B cell (primary cell): Measurements from ENCODE around the gene LPCAT3. TPM values are rescaled to one million over a fixed set of nuclear protein-coding genes. Genes with fewer than 3 reads are reported as not detected.

Experiments
- ATAC-seq: fragments of 200-7000 bp; cut with Tn5 transposase; one replicate; pipeline ENCODE4 v1.10.0; 2021; ENCODE audit warnings: low read depth, mild to moderate bottlenecking, moderate number of reproducible peaks, moderate library complexity
- CTCF ChIA-PET: fragments of 350-600 bp; sonication (Branson Sonifier 250); formaldehyde crosslinking; loops from one replicate; lab custom pipeline; 2021; ENCODE audit warnings: antibody characterized with exemption, inconsistent platforms; lab: Charles Lee
- POLR2A ChIA-PET: fragments of 350-600 bp; sonication (Branson Sonifier 250); formaldehyde crosslinking; loops from one replicate; lab custom pipeline; 2021; ENCODE audit warnings: antibody characterized with exemption; lab: Charles Lee
- DNase-seq: peaks from one replicate; pipeline ENCODE4 v3.0.0; 2013
- H2AFZ ChIP-seq: 2 replicates; pipeline ENCODE4 v1.6.1; 2012; ENCODE audit warnings: mild to moderate bottlenecking, low read depth, low read length; ENCODE audit not compliant: insufficient read depth, poor library complexity, severe bottlenecking
- H3K27ac ChIP-seq, 2 donors: 1 replicate in 1 of 2; 2 replicates in 1 of 2; pipeline ENCODE4 v1.5.1; 2012 to 2013; ENCODE audit warnings: low read length in 2 of 2, mild to moderate bottlenecking in 2 of 2, moderate library complexity in 1 of 2
- H3K27me3 ChIP-seq, 4 experiments: fragments of 200-600 bp in 1 of 4; sonication (generic) in 1 of 4; replicated peaks in 1 of 4; 1 replicate in 2 of 4; 2 replicates in 2 of 4; pipeline versions ENCODE4 v1.6.1 to v1.7.0; 2013 to 2016; ENCODE audit warnings: low read length in 3 of 4, mild to moderate bottlenecking in 2 of 4, mixed read lengths in 1 of 4, moderate library complexity in 1 of 4; ENCODE audit not compliant: insufficient read depth in 4 of 4, control insufficient read depth in 3 of 4; ENCODE audit errors: control extremely low read depth in 1 of 4
- H3K36me3 ChIP-seq, 2 experiments: replicated peaks in 1 of 2; 1 replicate in 1 of 2; 2 replicates in 1 of 2; pipeline versions ENCODE4 v1.6.1 to v1.7.1; 2013; ENCODE audit warnings: low read length in 1 of 2; ENCODE audit not compliant: insufficient read depth in 2 of 2, control insufficient read depth in 1 of 2; ENCODE audit errors: control extremely low read depth in 1 of 2, extremely low read depth in 1 of 2
- H3K4me1 ChIP-seq, 2 donors: fragments of 200-600 bp in 1 of 2; sonication (generic) in 1 of 2; 1 replicate in 1 of 2; 2 replicates in 1 of 2; pipeline versions ENCODE4 v1.5.1 to v1.6.1; 2013 to 2017; ENCODE audit warnings: low read length in 2 of 2; ENCODE audit not compliant: control insufficient read depth in 2 of 2, insufficient read depth in 2 of 2
- H3K4me2 ChIP-seq: replicated peaks from 2 replicates; pipeline ENCODE3; 2012; ENCODE audit warnings: mild to moderate bottlenecking, low read depth, low read length; ENCODE audit not compliant: poor library complexity, severe bottlenecking
- H3K4me3 ChIP-seq, 5 experiments: fragments of 200-600 bp in 1 of 5; sonication (generic) in 1 of 5; 1 replicate in 3 of 5; 2 replicates in 2 of 5; pipeline versions ENCODE4 v1.5.1 to v1.7.0; 2011 to 2016; ENCODE audit warnings: low read length in 4 of 5, mild to moderate bottlenecking in 4 of 5, low read depth in 2 of 5, control low read depth in 1 of 5, moderate library complexity in 1 of 5; ENCODE audit not compliant: insufficient read depth in 1 of 5; ENCODE audit errors: control extremely low read depth in 1 of 5, extremely low read depth in 1 of 5
- H3K79me2 ChIP-seq: fragments of 200-600 bp; sonication (generic); one replicate; pipeline ENCODE4 v1.6.0; 2016; ENCODE audit warnings: low read length; ENCODE audit not compliant: control insufficient read depth, insufficient read depth
- H3K9ac ChIP-seq: fragments of 200-600 bp; sonication (generic); 2 replicates; pipeline ENCODE4 v1.6.1; 2017; ENCODE audit warnings: mild to moderate bottlenecking, low read length, moderate library complexity
- H3K9me3 ChIP-seq, 3 donors: one replicate each; pipeline versions ENCODE4 v1.6.1 to v1.7.1; 2013; ENCODE audit warnings: low read length in 2 of 3; ENCODE audit not compliant: control insufficient read depth in 2 of 3, insufficient read depth in 1 of 3; ENCODE audit errors: control extremely low read depth in 1 of 3
- H4K20me1 ChIP-seq: 2 replicates; pipeline ENCODE4 v1.6.0; 2012; ENCODE audit warnings: mild to moderate bottlenecking, low read length; ENCODE audit not compliant: insufficient read depth, control insufficient read depth, poor library complexity, severe bottlenecking
- H3K27ac Mint-ChIP-seq: one replicate; pipeline ENCODE4 v1.8.0; 2021; ENCODE audit warnings: mixed read lengths
- H3K27me3 Mint-ChIP-seq: one replicate; pipeline ENCODE4 v1.8.0; 2021; ENCODE audit warnings: mixed read lengths
- H3K4me1 Mint-ChIP-seq: one replicate; pipeline ENCODE4 v1.8.0; 2021; ENCODE audit warnings: mixed read lengths
- H3K4me3 Mint-ChIP-seq: one replicate; pipeline ENCODE4 v1.8.0; 2021; ENCODE audit warnings: mixed read lengths
- H3K9me3 Mint-ChIP-seq: one replicate; pipeline ENCODE4 v1.8.0; 2022; ENCODE audit warnings: mixed read lengths; ENCODE audit not compliant: insufficient read depth
- CTCF ChIP-seq: fragments of 200-600 bp; IDR thresholded peaks from one replicate; pipeline ENCODE4 v1.8.0; 2022; ENCODE audit warnings: antibody characterized with exemption, mild to moderate bottlenecking
- EZH2 ChIP-seq: IDR thresholded peaks from 2 replicates; pipeline ENCODE4 v1.6.1; 2012; ENCODE audit warnings: borderline replicate concordance, low read depth, mild to moderate bottlenecking, moderate library complexity, low read length; ENCODE audit not compliant: insufficient read depth, poor library complexity, severe bottlenecking
- WGBS: methylation state at CpG from one replicate; pipeline ENCODE4 v1.1.5; 2013; ENCODE audit warnings: missing lambda C conversion rate; ENCODE audit not compliant: insufficient coverage; 5-methylcytosine and 5-hydroxymethylcytosine counted together
- intact Hi-C: fragments of 100-400 bp; cut with micrococcal nuclease; formaldehyde crosslinking; loops from one replicate; pipeline ENCODE4 v1.10.0; 2022
- polyA plus RNA-seq: library from polyadenylated mRNA; depleted of rRNA; stranded (reverse); fragments of >200 nt; gene quantifications from 2 replicates; pipeline ENCODE4 v1.2.3, GENCODE V29; 2012
- total RNA-seq, 2 donors: library from RNA; stranded (reverse); fragments of 120-200 nt in 1 of 2; gene quantifications; 1 replicate in 1 of 2; 2 replicates in 1 of 2; pipeline versions ENCODE4 v1.2.3 to v1.2.4, GENCODE V29; 2013 to 2022

The LPCAT3 gene
- total and polyA plus RNA-seq, 2 donors (not counting 1 experiment from before 2014, with no cell fraction given), result 17.6 to 26.2 TPM

- Histone ChIP-seq H3K9ac (peak overlapping the region; percentile 95), H4K20me1 (peaks cover 62% of the 10 kb centered on the region), H2AFZ (no peak overlapping the region), H3K9me3 (no peaks in the 10 kb centered on the region), H3K4me1 (peaks cover 72 to 77% of the 10 kb centered on the region in 2 donors), H3K27me3 (no peaks in the 10 kb centered on the region), H3K36me3 (peaks cover 0 to 93% of the 10 kb centered on the region in 2 experiments), H3K79me2 (peaks cover 92% of the 10 kb centered on the region), H3K4me3 (peak overlapping the region in 3 of 5 experiments; percentile 18 to 98 (median 92)), H3K27ac (peak overlapping the region; percentile 95 to 99), H3K4me2 (peak overlapping the region; percentile 92)
- DNase-seq (peak; percentile 22), ATAC-seq (no peak)
- ChIA-PET POLR2A (interaction anchor here (1.5 to 18.2 kb wide), 2 partner anchors 8 to 12 kb away, joined by 3 to 662 read pairs; partner anchors contain the start of genes C12orf57, PTPN6 and RNU7-1), CTCF (interaction anchor here (1.4 to 13.5 kb wide), 4 partner anchors 9 to 85 kb away, joined by 3 to 944 read pairs (median 64); partner anchors contain the start of genes C12orf57, PTPN6, RNU7-1 and SPSB2)
- intact Hi-C loops, result no loop called here
- Mint-ChIP-seq H3K27ac (peak overlapping the region; percentile 98), H3K27me3 (no peaks in the 10 kb centered on the region), H3K9me3 (no peaks in the 10 kb centered on the region), H3K4me3 (peak overlapping the region; percentile 98), H3K4me1 (peaks cover 89% of the 10 kb centered on the region)
- TF ChIP-seq CTCF (no peak), EZH2 (no peak)
- WGBS, result 51% methylated on average over 26 of the region's 28 CpGs
Measured at GRCh38 chr12:6956021-6956727, 62.1 kb downstream of the LPCAT3 start.
